Mesenchymal stem cell (in vitro differentiated cells and primary cell): ENCODE results near the gene FMN2.

Experiments used
- DNase-seq: peaks from one replicate; pipeline ENCODE4 v3.0.0-alpha.2; 2013
- H2AFZ ChIP-seq: one replicate; pipeline ENCODE4 v1.6.1; 2013; ENCODE audit warnings: low read depth, mild to moderate bottlenecking, control low read depth, inconsistent platforms, low read length, moderate library complexity
- H2AK5ac ChIP-seq: 2 replicates; pipeline ENCODE4 v1.6.1; 2013; ENCODE audit warnings: low read length, moderate library complexity, mild to moderate bottlenecking, inconsistent platforms; ENCODE audit not compliant: severe bottlenecking
- H2BK120ac ChIP-seq: one replicate; pipeline ENCODE4 v1.6.1; 2013; ENCODE audit warnings: low read depth, mild to moderate bottlenecking, inconsistent platforms, low read length, moderate library complexity
- H2BK12ac ChIP-seq, 2 experiments: one replicate each; pipeline ENCODE4 v1.6.1; 2013; ENCODE audit warnings: inconsistent platforms in 2 of 2, low read length in 2 of 2, mild to moderate bottlenecking in 2 of 2, moderate library complexity in 2 of 2, control low read depth in 1 of 2
- H2BK15ac ChIP-seq: one replicate; pipeline ENCODE4 v1.6.1; 2013; ENCODE audit warnings: mild to moderate bottlenecking, low read depth, inconsistent platforms; ENCODE audit not compliant: poor library complexity, severe bottlenecking
- H2BK5ac ChIP-seq: 2 replicates; pipeline ENCODE4 v1.6.1; 2013; ENCODE audit warnings: low read depth, mild to moderate bottlenecking, low read length, control low read depth, inconsistent platforms; ENCODE audit not compliant: poor library complexity, severe bottlenecking
- H3K14ac ChIP-seq, 2 experiments: one replicate each; pipeline ENCODE4 v1.6.1; 2013; ENCODE audit warnings: inconsistent platforms in 2 of 2, low read length in 2 of 2, control low read depth in 1 of 2, mild to moderate bottlenecking in 1 of 2, moderate library complexity in 1 of 2
- H3K18ac ChIP-seq, 2 experiments: one replicate each; pipeline ENCODE4 v1.6.1; 2013; ENCODE audit warnings: inconsistent platforms in 2 of 2, low read length in 2 of 2, control low read depth in 1 of 2, low read depth in 1 of 2, mild to moderate bottlenecking in 1 of 2
- H3K23ac ChIP-seq, 2 experiments: one replicate each; pipeline ENCODE4 v1.6.1; 2013; ENCODE audit warnings: inconsistent platforms in 2 of 2, low read length in 2 of 2, mild to moderate bottlenecking in 2 of 2, moderate library complexity in 2 of 2, control low read depth in 1 of 2
- H3K27ac ChIP-seq: 2 replicates; pipeline ENCODE4 v1.5.1; 2013; ENCODE audit warnings: mild to moderate bottlenecking, moderate library complexity, low read length, control low read depth, inconsistent platforms; ENCODE audit not compliant: poor library complexity, severe bottlenecking
- H3K27me3 ChIP-seq, 2 experiments: 2 replicates each; pipeline versions ENCODE4 v1.6.1 to v1.7.0; 2013; ENCODE audit warnings: low read length in 2 of 2, mild to moderate bottlenecking in 2 of 2, moderate library complexity in 2 of 2, control low read depth in 1 of 2, inconsistent platforms in 1 of 2; ENCODE audit not compliant: control insufficient read depth in 1 of 2, insufficient read depth in 1 of 2
- H3K36me3 ChIP-seq, 2 experiments: 2 replicates each; pipeline versions ENCODE4 v1.6.1 to v1.7.0; 2013; ENCODE audit warnings: low read length in 2 of 2, control low read depth in 1 of 2, inconsistent platforms in 1 of 2, low read depth in 1 of 2, mild to moderate bottlenecking in 1 of 2; ENCODE audit not compliant: insufficient read depth in 2 of 2, control insufficient read depth in 1 of 2
- H3K4ac ChIP-seq, 2 experiments: one replicate each; pipeline ENCODE4 v1.6.1; 2013; ENCODE audit warnings: inconsistent platforms in 2 of 2, low read length in 2 of 2, mild to moderate bottlenecking in 2 of 2, moderate library complexity in 2 of 2, control low read depth in 1 of 2, low read depth in 1 of 2
- H3K4me1 ChIP-seq: 2 replicates; pipeline ENCODE4 v1.6.1; 2013; ENCODE audit warnings: low read depth, low read length, control low read depth; ENCODE audit not compliant: control insufficient read depth, insufficient read depth
- H3K4me2 ChIP-seq: 2 replicates; pipeline ENCODE4 v1.6.1; 2013; ENCODE audit warnings: low read length, mild to moderate bottlenecking, inconsistent platforms; ENCODE audit not compliant: poor library complexity, severe bottlenecking
- H3K4me3 ChIP-seq, 2 experiments: 2 replicates each; pipeline versions ENCODE4 v1.5.1 to v1.7.0; 2013; ENCODE audit warnings: low read length in 2 of 2, mild to moderate bottlenecking in 2 of 2, control low read depth in 1 of 2, low read depth in 1 of 2; ENCODE audit not compliant: insufficient read depth in 1 of 2
- H3K79me1 ChIP-seq: replicated peaks from 2 replicates; pipeline ENCODE4 v1.6.1; 2013; ENCODE audit warnings: mild to moderate bottlenecking, control low read depth, low read length, inconsistent platforms; ENCODE audit not compliant: poor library complexity, severe bottlenecking
- H3K9ac ChIP-seq: 2 replicates; pipeline ENCODE4 v1.7.0; 2013; ENCODE audit warnings: mild to moderate bottlenecking, low read length, moderate library complexity
- H3K9me3 ChIP-seq: 2 replicates; pipeline ENCODE4 v1.7.0; 2013; ENCODE audit warnings: mild to moderate bottlenecking, low read length; ENCODE audit not compliant: control insufficient read depth
- H4K8ac ChIP-seq: one replicate; pipeline ENCODE4 v1.6.1; 2013; ENCODE audit warnings: inconsistent platforms, mild to moderate bottlenecking, low read length, moderate library complexity
- H4K91ac ChIP-seq: one replicate; pipeline ENCODE4 v1.6.1; 2013; ENCODE audit warnings: mild to moderate bottlenecking, low read length, inconsistent platforms
- WGBS: methylation state at CpG from one replicate; pipeline ENCODE4 v1.1.7; 2013; ENCODE audit warnings: mixed read lengths; 5-methylcytosine and 5-hydroxymethylcytosine counted together

The FMN2 gene

DNA sequence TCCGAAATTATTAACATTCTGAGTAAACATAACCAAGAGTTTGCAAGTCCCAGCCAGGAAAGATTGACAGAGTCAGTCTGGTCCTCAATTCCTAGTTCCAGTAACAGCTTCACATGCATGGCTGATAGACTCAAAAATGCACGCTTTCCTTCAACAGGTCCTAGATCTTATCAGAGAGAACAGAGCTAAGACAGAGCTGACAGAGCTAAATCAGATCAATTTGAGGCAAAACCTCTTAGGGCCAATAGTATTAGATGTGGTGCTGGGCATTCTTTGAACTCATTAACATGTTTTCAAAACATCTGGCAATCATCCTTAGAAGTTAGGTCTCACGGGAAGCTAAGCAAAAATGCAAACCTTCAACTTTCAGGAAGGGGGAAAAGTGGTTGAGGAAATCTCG is 406.2 kb downstream of the FMN2 start:
- Histone ChIP-seq H2BK120ac (no peak overlapping the region), H3K36me3 (peaks cover 0 to 11% of the 10 kb centered on the region in 2 experiments)

DNA sequence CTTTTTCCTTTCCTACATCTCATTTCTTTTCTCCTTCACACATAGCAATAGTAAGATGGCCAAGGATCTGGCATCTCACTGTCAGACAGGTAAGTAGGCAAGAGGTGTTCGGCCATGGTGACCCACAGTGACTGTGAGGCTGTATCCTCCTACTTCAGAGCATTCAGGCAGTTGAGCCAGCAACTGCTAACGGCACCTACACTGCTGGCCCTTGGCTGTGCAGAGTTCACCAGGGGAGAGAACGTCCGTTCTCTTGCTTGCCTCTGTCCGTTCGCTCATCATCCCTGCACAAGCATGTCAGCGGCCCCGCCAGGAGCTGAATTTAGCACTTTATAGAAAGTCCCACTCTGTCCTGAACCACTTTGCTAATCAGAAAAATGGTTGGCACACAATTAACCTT is 406.7 kb downstream of the FMN2 start:
- no peak overlapping the region for H3K14ac ChIP-seq
- H3K36me3 ChIP-seq, result peaks cover 0 to 9% of the 10 kb centered on the region in 2 experiments
- H3K4me3 ChIP-seq, result no peak overlapping the region
- no peak overlapping the region for H3K9ac ChIP-seq
- no peak overlapping the region for H3K4ac ChIP-seq
- 95% methylated on average over 8 of the region's 8 CpGs for WGBS
- H2BK5ac ChIP-seq, result no peak overlapping the region
- no peak overlapping the region for H2AK5ac ChIP-seq
- no peak overlapping the region for H2BK120ac ChIP-seq
- H4K8ac ChIP-seq, result no peak overlapping the region
- no peak overlapping the region for H2BK15ac ChIP-seq
- no peaks in the 10 kb centered on the region for H3K79me1 ChIP-seq
- H3K4me2 ChIP-seq, result no peak overlapping the region
- DNase-seq, result no peak
- H2BK12ac ChIP-seq, result peak overlapping the region in 1 of 2 experiments; percentile 45
- H3K4me1 ChIP-seq, result peaks cover 1% of the 10 kb centered on the region
- H3K9me3 ChIP-seq, result no peaks in the 10 kb centered on the region
- no peak overlapping the region for H4K91ac ChIP-seq
- H3K27me3 ChIP-seq, result no peaks in the 10 kb centered on the region
- no peak overlapping the region for H3K23ac ChIP-seq
- H2AFZ ChIP-seq, result no peak overlapping the region
- no peak overlapping the region for H3K27ac ChIP-seq
- H3K18ac ChIP-seq, result no peak overlapping the region

More for the DNA sequence above, 406.2 kb downstream of the FMN2 start:
- Histone ChIP-seq H3K9me3 (no peaks in the 10 kb centered on the region), H3K18ac (no peak overlapping the region), H4K91ac (no peak overlapping the region), H2BK15ac (no peak overlapping the region), H3K14ac (no peak overlapping the region), H2AK5ac (no peak overlapping the region), H4K8ac (no peak overlapping the region), H2BK12ac (peak overlapping the region in 1 of 2 experiments; percentile 45), H3K4me1 (peaks cover 1% of the 10 kb centered on the region), H3K4ac (no peak overlapping the region), H3K4me3 (no peak overlapping the region), H3K27ac (no peak overlapping the region), H2AFZ (no peak overlapping the region), H3K4me2 (no peak overlapping the region), H2BK5ac (no peak overlapping the region), H3K9ac (no peak overlapping the region), H3K79me1 (no peaks in the 10 kb centered on the region), H3K27me3 (no peaks in the 10 kb centered on the region), H3K23ac (no peak overlapping the region)
- 82% methylated on average over 2 of the region's 4 CpGs for WGBS
- no peak for DNase-seq

DNA sequence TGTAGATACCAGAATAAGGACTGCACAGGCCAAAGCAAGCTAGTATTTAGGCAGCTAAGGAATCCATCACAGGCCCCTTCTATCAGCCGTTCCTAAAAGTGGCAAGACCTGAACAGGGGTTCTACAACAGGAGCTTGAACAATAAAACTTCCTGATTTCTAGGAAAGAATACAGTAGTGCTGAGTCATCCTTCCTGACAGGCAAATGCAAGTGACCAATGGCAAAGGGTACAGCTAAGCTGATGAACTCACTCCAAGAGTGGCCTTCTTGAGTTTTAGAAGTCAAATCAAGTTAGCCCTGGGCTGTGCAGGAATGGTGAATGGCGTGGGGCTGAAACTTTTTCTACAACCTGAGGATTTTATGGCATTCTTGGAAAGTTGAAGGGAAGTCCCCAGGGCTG is 407.3 kb downstream of the FMN2 start:
- no peaks in the 10 kb centered on the region for H3K9me3 ChIP-seq

DNA sequence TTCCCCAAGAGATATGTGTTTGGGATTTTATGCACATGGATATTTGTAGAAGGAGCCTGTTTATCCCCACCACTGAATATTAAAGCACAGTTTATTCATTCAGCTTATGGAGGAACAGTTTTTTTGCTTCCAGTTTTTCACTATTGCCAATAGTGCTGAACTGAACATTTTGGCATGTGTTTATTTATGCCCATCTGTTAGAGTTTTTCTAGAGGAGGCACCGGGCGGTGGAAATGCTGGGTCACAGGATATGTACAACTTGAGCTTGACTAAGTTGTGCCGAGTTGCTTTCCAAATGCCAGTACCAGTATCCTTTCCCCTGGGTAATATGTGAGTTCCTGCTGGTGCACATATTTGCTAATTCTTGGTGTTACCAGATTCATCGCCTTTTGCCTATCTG is 409.0 kb downstream of the FMN2 start:
- Histone ChIP-seq H2AK5ac (no peak overlapping the region), H2BK120ac (no peak overlapping the region), H3K9ac (no peak overlapping the region), H3K9me3 (no peaks in the 10 kb centered on the region), H3K27me3 (no peaks in the 10 kb centered on the region), H3K79me1 (no peaks in the 10 kb centered on the region), H3K4me1 (peaks cover 1% of the 10 kb centered on the region), H2BK5ac (no peak overlapping the region), H3K18ac (no peak overlapping the region), H3K23ac (no peak overlapping the region), H2BK15ac (no peak overlapping the region), H3K27ac (no peak overlapping the region), H2AFZ (no peak overlapping the region), H3K4me3 (no peak overlapping the region), H4K8ac (no peak overlapping the region), H3K36me3 (peaks cover 0 to 13% of the 10 kb centered on the region in 2 experiments), H3K4me2 (no peak overlapping the region), H4K91ac (no peak overlapping the region), H3K14ac (no peak overlapping the region), H3K4ac (no peak overlapping the region), H2BK12ac (no peak overlapping the region)
- 84% methylated on average over 4 of the region's 4 CpGs for WGBS
- DNase-seq, result no peak

More for the DNA sequence above, 407.3 kb downstream of the FMN2 start:
- Histone ChIP-seq H3K27ac (no peak overlapping the region), H2BK15ac (no peak overlapping the region), H2BK5ac (no peak overlapping the region), H3K4me2 (no peak overlapping the region), H4K91ac (no peak overlapping the region), H2AK5ac (peak overlapping the region; percentile 30), H3K4me1 (peaks cover 1% of the 10 kb centered on the region), H4K8ac (no peak overlapping the region), H3K36me3 (peaks cover 0 to 13% of the 10 kb centered on the region in 2 experiments), H3K14ac (no peak overlapping the region), H3K4ac (no peak overlapping the region), H2AFZ (no peak overlapping the region), H3K4me3 (no peak overlapping the region), H3K27me3 (no peaks in the 10 kb centered on the region), H3K18ac (peak overlapping the region in 1 of 2 experiments; percentile 37), H3K79me1 (no peaks in the 10 kb centered on the region), H3K9ac (no peak overlapping the region), H2BK120ac (no peak overlapping the region), H2BK12ac (no peak overlapping the region), H3K23ac (no peak overlapping the region)
- DNase-seq, result peak; percentile 42
- 83% methylated on average over 2 of the region's 2 CpGs for WGBS
